PC-3 (cell line): ENCODE results near the gene MDC1. TPM values are rescaled to one million over a fixed set of nuclear protein-coding genes. Genes with fewer than 3 reads are reported as not detected.
A peak's percentile ranks its signal among the peaks of the same experiment; 100 is the strongest.
"Not testable (repeated sequence)": the region's sequence is repeated elsewhere in the genome, so short reads cannot be mapped to it uniquely, and the experiment has no call there.

ENCODE experiments used
- ATAC-seq: fragments of 200-7000 bp; cut with Tn5 transposase; 2 replicates; pipeline ENCODE4 v1.9.1; 2020; ENCODE audit warnings: mild to moderate bottlenecking, moderate library complexity
- BruUV-seq: library from RNA; stranded (reverse); fragments of 400-500 nt; replicated peaks from 2 replicates; lab custom pipeline; 2021; lab: Mats Ljungman, UMichigan
- CTCF ChIA-PET: fragments of 300-600 bp; sonication (Branson Sonifier 250); formaldehyde crosslinking; loops from one replicate; lab custom pipeline; 2022; ENCODE audit warnings: antibody characterized with exemption; lab: Charles Lee
- POLR2A ChIA-PET: fragments of 300-600 bp; sonication (Branson Sonifier 250); formaldehyde crosslinking; loops from one replicate; lab custom pipeline; 2022; ENCODE audit warnings: antibody characterized with exemption; ENCODE audit not compliant: unreplicated experiment; lab: Charles Lee
- DNase-seq: peaks from one replicate; pipeline ENCODE4 v3.0.0-alpha.2; 2015
- H2AFZ ChIP-seq: fragments of 300-600 bp; sonication (generic); 2 replicates; pipeline ENCODE4 v1.6.0; 2016; ENCODE audit warnings: antibody characterized with exemption, low read length
- H3F3A ChIP-seq: fragments of 300-600 bp; sonication (generic); one replicate; pipeline ENCODE4 v1.6.0; 2017; ENCODE audit warnings: antibody characterized with exemption, low read length, control low read depth, mild to moderate bottlenecking; ENCODE audit not compliant: unreplicated experiment
- H3K27ac ChIP-seq: fragments of 300-600 bp; sonication (generic); 2 replicates; pipeline ENCODE4 v1.5.1; 2016; ENCODE audit warnings: mild to moderate bottlenecking, low read length
- H3K27me3 ChIP-seq: fragments of 300-600 bp; sonication (generic); 2 replicates; pipeline ENCODE4 v1.6.1; 2016; ENCODE audit warnings: low read length, mixed read lengths
- H3K36me3 ChIP-seq: fragments of 300-600 bp; sonication (generic); 2 replicates; pipeline ENCODE4 v1.6.1; 2016; ENCODE audit warnings: low read depth, mixed run types, low read length, mixed read lengths
- H3K4me1 ChIP-seq: fragments of 300-600 bp; sonication (generic); 2 replicates; pipeline ENCODE4 v1.5.1; 2016; ENCODE audit warnings: low read length; ENCODE audit not compliant: insufficient read depth
- H3K4me2 ChIP-seq: fragments of 300-600 bp; sonication (generic); 2 replicates; pipeline ENCODE4 v1.6.0; 2016; ENCODE audit warnings: low read length
- H3K4me3 ChIP-seq: fragments of 300-600 bp; sonication (generic); 2 replicates; pipeline ENCODE4 v1.5.1; 2016; ENCODE audit warnings: mild to moderate bottlenecking, low read length, mixed read lengths
- H3K79me2 ChIP-seq: fragments of 300-600 bp; sonication (generic); 2 replicates; pipeline ENCODE4 v1.6.1; 2017; ENCODE audit warnings: low read length, mixed read lengths
- H3K9ac ChIP-seq: fragments of 300-600 bp; sonication (generic); 2 replicates; pipeline ENCODE4 v1.6.0; 2016; ENCODE audit warnings: mild to moderate bottlenecking, low read length
- H3K9me2 ChIP-seq: fragments of 300-600 bp; sonication (generic); replicated peaks from 2 replicates; pipeline ENCODE4 v1.6.1; 2016; ENCODE audit warnings: mixed run types, low read length, mixed read lengths
- H3K9me3 ChIP-seq: fragments of 300-600 bp; sonication (generic); 2 replicates; pipeline ENCODE4 v1.6.1; 2016; ENCODE audit warnings: low read length, mixed read lengths
- H4K20me1 ChIP-seq: fragments of 300-600 bp; sonication (generic); 2 replicates; pipeline ENCODE4 v1.6.1; 2016; ENCODE audit warnings: low read length, mixed read lengths
- CTCF ChIP-seq: fragments of 300-600 bp; sonication (generic); conservative IDR thresholded peaks from 2 replicates; pipeline ENCODE4 v1.5.1; 2017; ENCODE audit warnings: antibody characterized with exemption, low read depth, mild to moderate bottlenecking, low read length
- EZH2 ChIP-seq: fragments of 300-600 bp; sonication (generic); IDR thresholded peaks from one replicate; pipeline ENCODE4 v1.6.1; 2017; ENCODE audit warnings: antibody characterized with exemption, mild to moderate bottlenecking, low read length; ENCODE audit not compliant: unreplicated experiment
- EZH2phosphoT487 ChIP-seq: fragments of 300-600 bp; sonication (generic); IDR thresholded peaks from 2 replicates; pipeline ENCODE4 v1.6.1; 2018; ENCODE audit warnings: mild to moderate bottlenecking, antibody characterized with exemption, low read length, borderline replicate concordance
- intact Hi-C: fragments of 100-400 bp; cut with micrococcal nuclease; formaldehyde crosslinking; loops from 2 replicates; pipeline ENCODE4 v1.9.0; 2023
- total RNA-seq: library from RNA; depleted of rRNA; stranded (reverse); fragments of >200 nt; gene quantifications from 2 replicates; pipeline ENCODE4 v1.2.3, GENCODE V29; 2014

Gene MDC1
- total RNA-seq, 1 experiment from 2014 or later: 19.6 TPM

- Histone ChIP-seq H3K36me3 (peaks cover 43% of the 10 kb centered on the region), H3K9me3 (no peaks in the 10 kb centered on the region), H3K27ac (no peak overlapping the region), H3K4me2 (no peak overlapping the region), H2AFZ (no peak overlapping the region), H3K9me2 (no peaks in the 10 kb centered on the region), H3K27me3 (no peaks in the 10 kb centered on the region), H3K4me1 (no peaks in the 10 kb centered on the region), H3F3A (no peaks in the 10 kb centered on the region), H3K79me2 (no peaks in the 10 kb centered on the region), H3K4me3 (no peak overlapping the region), H4K20me1 (no peaks in the 10 kb centered on the region), H3K9ac (no peak overlapping the region)
- BruUV-seq: TSS peak; percentile 38
- intact Hi-C loops: no loop called here
- DNase-seq (no peak), ATAC-seq (no peak)
- CTCF ChIA-PET: no interaction called here
- POLR2A ChIA-PET: no interaction called here
- TF ChIP-seq EZH2: no peak
Observed at GRCh38 chr6:30664994-30665767, 51.9 kb downstream of the MDC1 start.

DNA sequence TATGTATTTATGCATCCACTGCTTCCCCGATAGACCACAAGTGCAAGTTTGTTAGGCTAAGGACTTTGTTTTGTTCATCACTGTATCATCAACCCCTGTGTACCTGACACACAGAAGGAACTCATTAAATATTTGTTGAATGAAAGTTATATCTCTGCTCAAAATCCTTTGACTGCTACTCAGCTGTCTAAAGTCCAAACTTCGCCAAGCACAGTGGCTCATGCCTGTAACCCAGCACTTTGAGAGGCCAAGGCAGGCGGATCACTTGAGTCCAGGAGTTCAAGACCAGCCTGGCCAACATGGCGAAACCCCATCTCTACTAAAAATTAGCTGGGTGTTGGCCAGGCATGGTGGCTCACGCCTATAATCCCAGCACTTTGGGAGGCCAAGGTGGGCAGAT lies 59.2 kb downstream of the MDC1 start:
- BruUV-seq, H4K20me1 ChIP-seq, H2AFZ ChIP-seq, H3K27me3 ChIP-seq, H3F3A ChIP-seq, CTCF ChIA-PET, intact Hi-C loops, H3K4me2 ChIP-seq, ATAC-seq, H3K79me2 ChIP-seq, H3K9me2 ChIP-seq, H3K27ac ChIP-seq, POLR2A ChIA-PET, DNase-seq, H3K4me3 ChIP-seq, H3K9ac ChIP-seq, H3K4me1 ChIP-seq, H3K9me3 ChIP-seq: not testable (repeated sequence)
- peaks cover 45% of the 10 kb centered on the region for H3K36me3 ChIP-seq

DNA sequence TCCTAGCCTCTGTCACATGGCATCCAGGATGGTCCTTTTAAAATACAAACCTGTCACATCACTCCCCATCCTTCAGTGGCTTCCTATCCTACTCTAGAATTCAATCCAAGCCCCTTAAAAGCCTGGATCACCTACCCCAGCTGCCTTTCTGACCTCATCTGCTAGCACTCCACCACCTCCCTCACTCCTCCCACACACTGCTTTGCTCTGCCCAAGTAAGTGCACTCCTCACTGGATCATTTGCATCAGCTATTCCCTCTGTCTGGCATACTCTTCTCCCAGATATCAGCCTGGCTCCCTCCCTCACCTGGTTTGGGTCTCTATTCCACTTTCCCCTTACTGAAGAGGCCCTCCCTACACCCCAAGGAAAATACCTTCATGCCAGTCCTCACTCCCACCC lies 59.6 kb downstream of the MDC1 start:
- DNase-seq: no peak
- intact Hi-C loops: no loop called here
- Histone ChIP-seq H3F3A (no peaks in the 10 kb centered on the region), H3K9ac (no peak overlapping the region), H3K27ac (no peak overlapping the region), H3K79me2 (no peaks in the 10 kb centered on the region), H3K9me3 (no peaks in the 10 kb centered on the region), H3K4me2 (no peak overlapping the region), H2AFZ (no peak overlapping the region), H3K4me1 (no peaks in the 10 kb centered on the region), H3K36me3 (peaks cover 45% of the 10 kb centered on the region), H4K20me1 (no peaks in the 10 kb centered on the region), H3K9me2 (no peaks in the 10 kb centered on the region), H3K4me3 (no peak overlapping the region), H3K27me3 (no peaks in the 10 kb centered on the region)
- no peak for ATAC-seq
- ChIA-PET POLR2A (no interaction called here), CTCF (no interaction called here)
- no TSS peak for BruUV-seq
- TF ChIP-seq EZH2phosphoT487 (no peak), CTCF (no peak), EZH2 (no peak)

GRCh38 chr6:30656513-30656912 lies 60.6 kb downstream of the MDC1 start:
- H3K27me3 ChIP-seq: no peaks in the 10 kb centered on the region
- DNase-seq (no peak), ATAC-seq (no peak)
- BruUV-seq: no TSS peak
- TF ChIP-seq EZH2phosphoT487 (no peak), EZH2 (no peak), CTCF (no peak)
- H3K79me2 ChIP-seq: no peaks in the 10 kb centered on the region
- no peak overlapping the region for H3K9ac ChIP-seq
- H2AFZ ChIP-seq: no peak overlapping the region
- H3K27ac ChIP-seq: no peak overlapping the region
- H3K4me3 ChIP-seq: no peak overlapping the region
- H3K9me2 ChIP-seq: no peaks in the 10 kb centered on the region
- no peaks in the 10 kb centered on the region for H4K20me1 ChIP-seq
- H3F3A ChIP-seq: no peaks in the 10 kb centered on the region
- POLR2A ChIA-PET: no interaction called here
- CTCF ChIA-PET: no interaction called here
- intact Hi-C loops: no loop called here
- H3K9me3 ChIP-seq: no peaks in the 10 kb centered on the region
- peaks cover 42% of the 10 kb centered on the region for H3K36me3 ChIP-seq
- H3K4me1 ChIP-seq: no peaks in the 10 kb centered on the region
- H3K4me2 ChIP-seq: no peak overlapping the region
